ENCODE results near the gene GNLY.
A peak's percentile ranks its signal among the peaks of the same experiment; 100 is the strongest.
"Not testable (repeated sequence)": the region's sequence is repeated elsewhere in the genome, so short reads cannot be mapped to it uniquely, and the experiment has no call there.

Gene GNLY

DNA sequence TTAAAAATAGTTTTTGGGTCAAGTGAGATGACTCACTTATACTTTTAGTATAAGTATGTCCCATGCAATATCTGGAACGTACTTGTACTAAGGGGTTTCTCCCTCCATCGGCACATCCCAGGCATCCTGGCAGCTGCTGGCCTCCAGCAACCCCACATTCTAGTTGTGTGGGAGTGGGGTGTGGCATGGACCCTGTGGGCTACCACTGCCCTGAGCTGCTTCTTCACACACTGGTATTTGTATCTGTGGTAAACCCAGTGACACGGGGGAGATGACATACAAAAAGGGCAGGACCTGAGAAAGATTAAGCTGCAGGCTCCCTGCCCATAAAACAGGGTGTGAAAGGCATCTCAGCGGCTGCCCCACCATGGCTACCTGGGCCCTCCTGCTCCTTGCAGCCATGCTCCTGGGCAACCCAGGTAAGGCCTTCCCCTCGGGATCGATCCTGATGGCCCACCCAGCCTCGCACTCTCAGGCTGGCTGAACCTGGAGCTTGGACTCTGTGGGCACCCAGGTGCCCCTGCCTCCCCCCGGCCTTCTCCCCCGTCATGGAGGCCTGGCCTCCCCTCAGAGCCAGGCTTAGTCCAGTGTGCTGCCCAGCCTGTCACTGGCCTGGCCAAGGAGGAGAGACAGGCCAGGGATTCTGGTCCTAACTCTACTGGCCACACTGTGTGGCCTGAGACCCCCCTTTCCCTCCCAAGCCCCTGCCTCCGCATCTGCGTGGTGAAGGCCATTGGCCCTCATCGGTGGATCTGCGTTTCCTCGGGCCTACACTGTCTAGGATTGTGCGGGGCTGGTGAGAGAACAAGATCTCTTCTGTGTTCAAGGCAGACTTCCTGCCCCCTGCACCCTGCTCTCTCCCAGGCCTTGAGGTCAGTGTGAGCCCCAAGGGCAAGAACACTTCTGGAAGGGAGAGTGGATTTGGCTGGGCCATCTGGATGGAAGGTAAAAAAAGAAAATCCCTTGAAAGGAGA, at the start of gene GNLY:
Gene GNLY (plus strand): TSS at position 307 of the 974 bp plus-strand sequence. CDS start 61 bp downstream, at position 368.
- no peak for DNase-seq

GRCh38 chr2:85644909-85645308, 49.2 kb upstream of the GNLY start:
- no peak for DNase-seq

GRCh38 chr2:85646166-85646565, 48.0 kb upstream of the GNLY start:
- no peak for DNase-seq

DNA sequence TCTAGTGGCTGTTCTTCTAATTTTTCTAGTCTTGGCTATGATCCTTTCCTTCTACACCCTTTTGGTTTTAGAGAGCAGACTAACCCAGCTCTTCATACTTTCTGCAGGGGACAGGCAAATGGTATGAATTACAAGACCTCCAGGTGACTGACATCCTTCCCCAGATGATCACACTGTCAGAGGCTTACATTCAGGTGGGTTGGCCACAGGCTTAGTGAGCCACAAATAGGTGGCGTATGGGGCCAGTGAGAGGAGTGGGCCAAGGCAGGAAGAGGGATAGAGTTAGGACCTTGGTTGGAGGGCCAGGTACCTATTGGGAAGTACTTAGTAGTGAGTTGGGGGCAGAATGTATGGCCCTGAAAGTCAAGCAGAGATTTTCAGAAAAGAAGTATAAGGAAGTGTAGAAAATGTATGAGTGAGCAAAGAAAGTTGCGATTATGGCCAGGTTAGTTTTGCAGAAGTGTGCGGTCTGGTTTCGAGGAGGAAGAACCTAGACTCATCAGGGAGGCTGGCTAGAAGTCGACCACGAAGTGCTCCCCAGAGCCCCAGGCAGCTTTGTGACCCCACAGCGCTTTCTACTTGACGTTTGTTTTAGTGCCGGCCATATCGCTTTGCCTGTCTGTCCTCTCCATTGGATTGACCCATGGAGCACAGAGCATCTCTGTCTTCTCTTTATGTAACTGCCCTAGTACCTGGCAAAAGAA, 46.2 kb upstream of the GNLY start:
- no peak for DNase-seq

GRCh38 chr2:85648619-85649018, 45.5 kb upstream of the GNLY start:
- peak in 1 of 2 experiments; percentile 12 for DNase-seq

- DNase-seq, result no peak
These were observed 44.7 kb upstream of the GNLY start for GRCh38 chr2:85649201-85650190.

GRCh38 chr2:85650456-85650855, 43.7 kb upstream of the GNLY start:
- DNase-seq, result no peak

- no peak for DNase-seq
These were observed 43.1 kb upstream of the GNLY start for GRCh38 chr2:85651097-85651496.

DNA sequence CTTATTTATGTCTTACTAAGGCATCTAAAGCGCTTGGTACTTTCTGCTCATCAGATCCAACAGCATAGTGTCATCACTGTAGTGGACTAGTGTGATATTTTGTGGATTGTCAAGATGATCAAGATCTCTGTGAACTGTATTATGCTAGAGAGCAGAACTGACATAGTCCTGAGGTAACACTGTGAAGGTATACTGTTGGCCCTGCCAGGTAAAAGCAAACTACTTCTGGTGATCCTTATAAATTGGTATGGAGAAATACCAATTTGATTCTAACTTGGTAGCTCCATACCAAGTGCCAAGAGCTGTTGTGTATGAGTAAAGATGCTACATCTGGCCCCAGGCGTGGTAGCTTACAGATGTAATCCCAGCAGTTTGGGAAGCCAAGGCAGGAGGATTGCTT, 42.1 kb upstream of the GNLY start:
- DNase-seq, result no peak

DNA sequence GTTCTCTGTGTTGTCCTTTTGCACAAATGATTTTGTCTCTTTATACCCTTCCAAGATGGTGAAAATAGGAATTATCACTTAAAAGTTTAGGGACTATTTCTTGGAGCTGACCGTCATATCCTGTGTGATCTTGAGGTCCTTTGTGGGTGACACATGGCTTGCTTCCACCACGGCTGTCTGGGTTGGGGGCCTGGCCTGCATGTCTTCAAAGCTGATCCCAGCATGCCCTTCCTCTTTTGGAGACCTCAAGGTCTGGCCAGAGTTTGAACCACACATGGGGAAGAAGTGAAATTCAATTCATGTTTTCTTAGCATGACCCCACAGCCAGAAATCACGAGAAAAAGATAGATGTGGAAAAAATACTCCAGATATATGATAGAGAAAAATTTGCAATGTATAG, 40.2 kb upstream of the GNLY start:
- DNase-seq, result no peak

GRCh38 chr2:85655961-85656417, 38.2 kb upstream of the GNLY start:
- no peak for DNase-seq

DNA sequence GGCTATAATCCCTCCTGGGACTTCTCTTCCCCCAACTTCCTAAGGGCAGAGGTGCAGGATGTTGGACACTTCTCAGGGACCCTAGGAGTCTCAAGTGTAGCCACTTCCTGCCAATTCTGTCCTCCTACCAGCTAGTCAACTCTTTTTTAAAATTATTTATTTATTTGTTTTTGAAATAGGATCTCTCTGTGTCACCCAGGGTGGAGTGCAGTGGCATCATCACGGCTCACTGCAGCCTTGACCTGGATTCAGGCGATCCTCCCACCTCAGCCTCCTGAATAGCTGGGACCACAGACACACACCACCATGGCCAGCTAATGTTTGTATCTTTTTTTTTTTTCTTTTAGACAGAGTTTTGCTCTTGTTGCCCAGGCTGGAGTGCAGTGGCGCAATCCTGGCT, 37.7 kb upstream of the GNLY start:
- no peak for DNase-seq

GRCh38 chr2:85657399-85657798, 36.8 kb upstream of the GNLY start:
- not testable (repeated sequence) for DNase-seq

DNA sequence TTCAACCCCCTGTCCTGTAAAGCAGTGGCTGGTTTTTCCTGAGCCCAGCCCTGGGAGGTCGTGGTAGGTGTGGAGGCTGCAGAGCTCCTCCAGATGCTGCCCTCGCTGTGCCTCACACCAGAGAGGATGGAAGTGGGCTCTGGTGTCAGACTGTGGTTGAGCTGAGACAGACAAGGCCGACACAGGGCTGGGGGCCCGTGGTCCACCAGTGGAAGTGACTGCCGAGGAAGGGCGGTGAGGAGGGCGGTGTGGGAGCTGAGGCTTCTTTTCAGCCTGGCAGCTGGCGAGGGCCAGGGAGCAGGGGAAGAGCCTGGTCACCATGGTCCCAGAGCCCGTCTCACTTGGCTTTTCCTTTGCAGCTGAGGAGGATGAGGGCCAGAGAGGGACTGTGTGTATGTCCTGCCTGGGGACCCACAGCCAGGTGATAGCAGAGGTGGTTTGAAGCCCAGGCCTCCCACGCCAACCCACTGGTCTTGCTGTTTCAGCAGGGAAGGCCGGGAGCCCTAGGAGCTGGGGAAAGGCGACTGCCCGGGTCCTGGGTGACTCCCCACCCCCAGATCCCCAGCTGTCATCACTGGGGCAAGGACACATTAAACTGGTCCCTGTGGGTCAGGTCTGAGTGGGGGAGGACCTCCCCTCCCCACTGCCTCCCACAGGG, 34.7 kb upstream of the GNLY start:
- no peak for DNase-seq

DNA sequence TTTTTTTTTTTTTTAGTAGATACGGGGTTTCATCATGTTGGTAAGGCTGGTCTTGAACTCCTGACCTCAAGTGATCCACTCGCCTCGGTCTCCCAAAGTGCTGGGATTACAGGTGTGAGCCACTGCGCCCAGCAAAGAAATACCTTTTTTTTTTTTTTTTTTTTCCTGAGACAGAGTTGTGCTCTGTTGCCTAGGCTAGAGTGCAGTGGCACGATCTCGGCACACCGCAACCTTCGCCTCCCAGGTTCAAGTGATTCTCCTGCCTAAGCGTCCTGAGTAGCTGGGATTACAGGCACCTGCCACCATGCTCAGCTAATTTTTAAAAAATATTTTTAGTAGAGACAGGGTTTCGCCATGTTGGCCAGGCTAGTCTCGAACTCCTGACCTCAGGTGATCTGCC, 33.9 kb upstream of the GNLY start:
- not testable (repeated sequence) for DNase-seq

DNA sequence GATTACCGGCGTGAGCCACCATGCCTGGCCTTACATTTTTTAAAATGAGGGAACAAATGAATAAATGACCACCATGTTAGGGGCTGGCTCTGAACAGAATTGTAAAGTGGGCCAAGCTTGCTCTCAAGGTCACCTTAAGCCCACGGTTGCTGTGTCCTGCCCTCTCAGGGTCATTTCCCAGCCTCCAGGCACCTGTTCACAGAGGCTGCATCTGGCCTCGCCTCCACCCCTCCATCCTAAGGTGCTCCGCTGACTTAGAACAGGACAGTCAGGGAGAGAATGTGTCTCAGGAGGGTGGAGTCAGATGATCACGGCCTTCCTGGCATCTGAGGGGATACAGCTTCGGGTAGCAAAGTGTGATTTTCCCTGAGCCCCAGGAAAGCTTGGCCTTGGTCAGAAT, 33.4 kb upstream of the GNLY start:
- DNase-seq, result no peak

DNA sequence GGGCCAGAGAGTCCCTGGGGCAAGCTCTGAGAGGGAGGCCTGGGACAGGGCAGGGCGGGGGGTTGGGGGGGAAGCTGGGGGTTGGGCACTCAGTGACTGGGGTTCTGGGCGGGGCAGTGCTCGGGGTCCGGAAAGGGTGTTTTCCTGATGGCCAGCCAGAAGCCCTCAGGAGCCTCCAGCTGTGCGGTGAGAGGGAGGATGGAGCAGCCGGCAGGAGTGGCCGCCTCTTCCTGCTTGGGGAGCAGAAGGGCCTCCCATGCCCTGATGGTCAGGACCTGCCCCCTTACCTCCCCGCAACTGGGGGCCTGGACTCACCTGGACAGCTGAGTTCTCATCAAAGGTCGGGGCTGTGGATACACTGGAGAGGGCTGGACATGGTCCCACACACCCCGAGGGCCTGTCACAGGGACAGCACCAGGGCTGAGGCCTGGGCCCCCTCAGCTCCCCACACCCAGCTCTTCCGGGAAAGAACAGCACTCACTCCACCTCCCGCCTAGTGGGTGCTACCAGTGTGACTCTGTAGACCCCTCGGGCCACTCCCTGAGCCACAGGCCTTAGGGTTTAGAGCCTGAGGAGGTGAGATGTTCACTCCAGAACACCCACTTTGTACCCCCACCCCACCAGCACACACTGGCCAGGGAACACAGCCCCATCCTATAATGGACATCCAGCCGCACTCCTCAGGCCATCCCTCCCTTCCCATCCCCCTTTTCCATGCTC, 32.9 kb upstream of the GNLY start:
- no peak for DNase-seq

DNA sequence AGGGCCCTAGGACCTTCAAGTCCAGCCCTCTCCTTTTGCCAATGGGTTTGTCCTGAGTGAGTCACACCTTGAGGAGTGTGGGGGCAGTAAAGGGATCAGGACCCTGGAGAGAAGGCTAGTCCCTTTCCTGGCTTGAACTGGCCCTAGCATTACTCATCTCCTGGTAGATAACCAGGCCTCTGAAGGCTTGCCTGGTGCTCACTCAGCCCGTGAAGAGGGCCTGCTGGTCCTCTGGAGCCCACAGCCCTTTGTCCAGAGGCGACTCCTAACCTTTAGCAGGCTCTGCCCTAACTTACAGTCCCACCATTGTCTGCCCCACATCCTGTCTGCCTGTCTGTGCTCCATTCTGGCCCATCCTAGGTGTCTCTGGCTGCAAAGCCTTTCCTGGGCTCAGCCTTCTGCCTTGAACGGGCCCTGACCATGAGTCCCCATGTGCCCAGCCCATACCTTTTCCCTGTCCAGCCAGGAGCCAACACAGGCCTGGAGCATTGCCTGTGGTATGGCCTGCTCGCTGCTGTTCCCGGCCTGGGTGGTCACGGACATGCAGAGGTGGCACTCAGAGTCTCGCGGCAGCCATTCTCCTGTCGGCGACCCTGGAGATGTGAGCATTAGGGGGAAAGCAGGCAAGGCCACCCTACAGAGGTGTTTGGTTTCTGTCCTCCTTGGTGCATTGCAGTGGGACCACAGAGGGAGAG, 31.1 kb upstream of the GNLY start:
- no peak for DNase-seq

GRCh38 chr2:85663594-85664565, 30.3 kb upstream of the GNLY start:
- DNase-seq, result no peak

All from activated CD4-positive, alpha-beta T cell treated with anti-CD3 and anti-CD28 coated beads, Interleukin-2, amount 50 U/mL, for 48 hours (primary cell).